ENCODE results near the gene MYADML2. TPM values are rescaled to one million over a fixed set of nuclear protein-coding genes. Genes with fewer than 3 reads are reported as not detected.
A peak's percentile ranks its signal among the peaks of the same experiment; 100 is the strongest.

Gene MYADML2
- total and polyA plus RNA-seq, 10 of the 15 experiments (the other 5 are each of a cell fraction or from before 2014, with no cell fraction given), result not detected

- ATAC-seq (no peak), DNase-seq (ENCODE audit: low read depth, low spot score) (no peak), FAIRE-seq (no peak)
- POLR2A ChIA-PET, result no interaction called here
- Histone ChIP-seq H3K4me3 (peak overlapping the region; percentile 95), H3K9ac (ENCODE audit: control insufficient read depth, insufficient read depth, low read length) (no peak overlapping the region; the same call in 1 of the 2 replicates), H3K9me3 (replicated peaks; ENCODE audit: control insufficient read depth, insufficient read depth, low read length) (no peaks in the 10 kb centered on the region), H4K20me1 (ENCODE audit: control insufficient read depth, insufficient read depth) (no peaks in the 10 kb centered on the region), H3K4me2 (ENCODE audit: control insufficient read depth, insufficient read depth) (peak overlapping the region; percentile 61; the same call in 1 of the 2 replicates), H3K4me1 (ENCODE audit: control insufficient read depth, insufficient read depth, low read length) (peaks cover 7% of the 10 kb centered on the region; the same call in 1 of the 2 replicates), H3K27ac (ENCODE audit: control insufficient read depth, insufficient read depth) (no peak overlapping the region), H3K27me3 (replicated peaks in 1 of 2; ENCODE audit: control insufficient read depth in 2 of 2, insufficient read depth in 2 of 2, low read length in 1 of 2) (no peaks in the 10 kb centered on the region), H3K79me2 (ENCODE audit: control insufficient read depth, insufficient read depth, low read length) (peaks cover 10% of the 10 kb centered on the region), H2AFZ (ENCODE audit: control insufficient read depth, low read depth, low read length) (no peak overlapping the region), H3K36me3 (ENCODE audit: control insufficient read depth in 2 of 2, insufficient read depth in 2 of 2, low read length in 1 of 2) (peaks cover 0 to 2% of the 10 kb centered on the region in 2 experiments; a peak in 1 of 4 replicates)
- intact Hi-C loops (cut with micrococcal nuclease; ENCODE audit: unreplicated experiment), result no loop called here
- SMC1A ChIA-PET (ENCODE audit: uncharacterized antibody, unreplicated experiment), result interaction anchor here (1.3 kb wide), 1 partner anchor 200 kb away, joined by 3 read pairs; no protein-coding TSS in a partner anchor
- no TSS peak for BruUV-seq (replicated peaks)
- in situ Hi-C loops (cut with MboI), result no loop called here
- 67% methylated on average over 6 of the region's 6 CpGs for WGBS (ENCODE audit: insufficient coverage, insufficient replicate concordance, low lambda C conversion rate, missing lambda C conversion rate)
- TF ChIP-seq SUPT20H (IDR thresholded peaks at IDR 0.05; ENCODE audit: borderline replicate concordance, control insufficient read depth, low read depth, low read length) (no peak), RAD51 (IDR thresholded peaks at IDR 0.05) (no peak), NFYA (IDR thresholded peaks at IDR 0.05; ENCODE audit: borderline replicate concordance, low read depth, low read length) (no peak), ZNF274 (IDR thresholded peaks at IDR 0.05; ENCODE audit: insufficient read depth, insufficient read length) (no peak), MAX (IDR thresholded peaks at IDR 0.05; ENCODE audit: low read depth, low read length) (no peak), POLR2AphosphoS5 (IDR thresholded peaks at IDR 0.05; ENCODE audit: low read length) (no peak), USF2 (IDR thresholded peaks at IDR 0.05; ENCODE audit: borderline replicate concordance, low read depth, low read length) (no peak), CBFB (IDR thresholded peaks at IDR 0.05; ENCODE audit: low read depth) (no peak), ZSCAN29 (IDR thresholded peaks at IDR 0.05) (no peak), LARP7 (IDR thresholded peaks at IDR 0.05) (no peak), CBX5 (IDR thresholded peaks at IDR 0.05; ENCODE audit: low read depth) (no peak), BCLAF1 (IDR thresholded peaks at IDR 0.05) (no peak), CEBPB (IDR thresholded peaks at IDR 0.05; ENCODE audit: borderline replicate concordance in 1 of 2, low read depth in 2 of 2, low read length in 2 of 2) (no peak)
- RAD21 ChIA-PET (ENCODE audit: unreplicated experiment), result no interaction called here
- CTCF ChIA-PET, result interaction anchor here (1.2 to 1.4 kb wide), 2 partner anchors 8 to 66 kb away, joined by 5 read pairs; partner anchors contain the start of gene MAFG
Observed at GRCh38 chr17:81935709-81936084, 11.3 kb downstream of the MYADML2 start.

Data from GM12878 (cell line).